Vagina (tissue), 2 donors: ENCODE results near the gene SLC5A12. TPM values are rescaled to one million over a fixed set of nuclear protein-coding genes. Genes with fewer than 3 reads are reported as not detected.

Source experiments
- DNase-seq, 2 donors: peaks; one replicate each; pipeline ENCODE4 v3.0.0-alpha.2; 2017; ENCODE audit errors: extremely low spot score in 2 of 2
- H3K27ac ChIP-seq: fragments of 200-600 bp; sonication (generic); one replicate; pipeline ENCODE4 v1.5.1; 2019
- H3K27me3 ChIP-seq: fragments of 200-600 bp; sonication (generic); one replicate; pipeline ENCODE4 v1.5.1; 2019
- H3K36me3 ChIP-seq, 2 donors: fragments of 200-600 bp; sonication (generic); one replicate each; pipeline ENCODE4 v1.5.1; 2017 to 2019
- H3K4me1 ChIP-seq: fragments of 200-600 bp; sonication (generic); one replicate; pipeline ENCODE4 v1.5.1; 2019
- H3K4me3 ChIP-seq, 2 donors: fragments of 200-600 bp; sonication (generic); 1 replicate in 1 of 2; 2 replicates in 1 of 2; pipeline ENCODE4 v1.5.1; 2016 to 2019
- H3K9me3 ChIP-seq: fragments of 200-600 bp; sonication (generic); one replicate; pipeline ENCODE4 v1.5.1; 2019
- POLR2A ChIP-seq, 2 donors: fragments of 450-650 bp; IDR thresholded peaks; one replicate each; pipeline ENCODE4 v1.6.1; 2017; ENCODE audit warnings: antibody characterized with exemption in 2 of 2, mild to moderate bottlenecking in 2 of 2, moderate library complexity in 2 of 2
- POLR2AphosphoS5 ChIP-seq, 2 donors: sonication (generic); formaldehyde crosslinking; IDR thresholded peaks; one replicate each; pipeline ENCODE4 v1.9.0; 2017; ENCODE audit warnings: antibody characterized with exemption in 2 of 2, mild to moderate bottlenecking in 2 of 2, low read depth in 1 of 2; ENCODE audit not compliant: insufficient read depth in 1 of 2
- intact Hi-C: fragments of 100-400 bp; cut with DNase I; formaldehyde crosslinking; loops from one replicate; pipeline ENCODE4 v1.15.1; 2023
- total RNA-seq: library from RNA; depleted of rRNA; stranded (reverse); fragments of >200 nt; gene quantifications from one replicate; pipeline ENCODE4 v1.2.3, GENCODE V29; 2016
- TF ChIP-seq, protein P1 (sequence below), 3 experiments: fragments of 450-650 bp in 2 of 3; fragments of 200-600 bp in 1 of 3; sonication (generic) in 1 of 3; IDR thresholded peaks; one replicate each; pipeline ENCODE4 v1.5.1; 2017 to 2019; ENCODE audit warnings: antibody characterized with exemption in 3 of 3, mild to moderate bottlenecking in 2 of 3, moderate library complexity in 2 of 3

The SLC5A12 gene
- total RNA-seq, 1 donor from 2014 or later: not detected

DNA sequence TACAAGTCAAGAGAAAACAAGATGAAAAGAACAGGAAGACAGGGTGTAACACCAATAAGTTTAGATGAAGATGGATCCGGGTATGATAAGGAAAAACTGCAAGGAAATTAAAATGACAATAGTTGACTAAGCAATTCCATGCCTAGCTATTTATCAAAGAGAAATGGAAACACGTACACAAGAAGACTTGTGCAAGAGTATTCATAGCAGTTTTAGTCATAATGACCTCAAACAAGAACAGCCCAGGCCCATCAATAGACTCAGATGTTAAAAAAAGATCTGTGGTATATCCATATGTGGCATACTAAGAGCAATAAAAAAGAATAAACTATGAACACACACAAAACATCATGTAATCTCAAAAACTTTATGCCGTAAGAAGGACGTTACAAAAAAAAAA, 33.2 kb downstream of the SLC5A12 start:
- TF ChIP-seq POLR2AphosphoS5 (IDR thresholded peaks at IDR 0.05; ENCODE audit: insufficient read depth in 1 of 2, low read depth in 1 of 2) (no peak), POLR2A (IDR thresholded peaks at IDR 0.05) (no peak)
- TF ChIP-seq, protein P1, sequence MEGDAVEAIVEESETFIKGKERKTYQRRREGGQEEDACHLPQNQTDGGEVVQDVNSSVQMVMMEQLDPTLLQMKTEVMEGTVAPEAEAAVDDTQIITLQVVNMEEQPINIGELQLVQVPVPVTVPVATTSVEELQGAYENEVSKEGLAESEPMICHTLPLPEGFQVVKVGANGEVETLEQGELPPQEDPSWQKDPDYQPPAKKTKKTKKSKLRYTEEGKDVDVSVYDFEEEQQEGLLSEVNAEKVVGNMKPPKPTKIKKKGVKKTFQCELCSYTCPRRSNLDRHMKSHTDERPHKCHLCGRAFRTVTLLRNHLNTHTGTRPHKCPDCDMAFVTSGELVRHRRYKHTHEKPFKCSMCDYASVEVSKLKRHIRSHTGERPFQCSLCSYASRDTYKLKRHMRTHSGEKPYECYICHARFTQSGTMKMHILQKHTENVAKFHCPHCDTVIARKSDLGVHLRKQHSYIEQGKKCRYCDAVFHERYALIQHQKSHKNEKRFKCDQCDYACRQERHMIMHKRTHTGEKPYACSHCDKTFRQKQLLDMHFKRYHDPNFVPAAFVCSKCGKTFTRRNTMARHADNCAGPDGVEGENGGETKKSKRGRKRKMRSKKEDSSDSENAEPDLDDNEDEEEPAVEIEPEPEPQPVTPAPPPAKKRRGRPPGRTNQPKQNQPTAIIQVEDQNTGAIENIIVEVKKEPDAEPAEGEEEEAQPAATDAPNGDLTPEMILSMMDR (IDR thresholded peaks at IDR 0.05): no peak
- no peaks in the 10 kb centered on the region for H3K4me1 ChIP-seq
- no peak overlapping the region for H3K27ac ChIP-seq
- no peak for DNase-seq
- intact Hi-C loops: no loop called here
- no peaks in the 10 kb centered on the region for H3K9me3 ChIP-seq
- no peak overlapping the region for H3K4me3 ChIP-seq
- H3K36me3 ChIP-seq: no peaks in the 10 kb centered on the region
- H3K27me3 ChIP-seq: no peaks in the 10 kb centered on the region

DNA sequence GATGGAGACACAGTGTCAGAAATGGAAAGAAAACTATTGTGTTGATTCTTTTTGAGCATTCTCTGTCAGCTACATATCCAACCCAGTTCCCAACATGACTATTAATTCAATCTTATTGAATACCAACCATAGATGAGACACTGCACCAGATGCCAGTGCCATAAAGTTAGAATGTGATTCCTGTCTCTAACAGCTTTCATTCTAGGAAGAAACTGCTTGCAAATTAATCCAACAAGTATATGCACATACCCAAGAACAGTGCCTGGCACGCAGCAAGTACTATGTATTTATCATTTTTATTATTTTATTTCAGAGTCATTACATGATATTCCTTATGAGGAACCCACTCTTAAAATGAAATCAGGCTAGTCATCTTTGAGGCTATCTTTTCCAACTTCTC, 34.5 kb downstream of the SLC5A12 start:
- TF ChIP-seq POLR2A (IDR thresholded peaks at IDR 0.05) (no peak), POLR2AphosphoS5 (IDR thresholded peaks at IDR 0.05; ENCODE audit: insufficient read depth in 1 of 2, low read depth in 1 of 2) (no peak)
- TF ChIP-seq, protein P1 (IDR thresholded peaks at IDR 0.05): no peak
- intact Hi-C loops: no loop called here
- no peak overlapping the region for H3K4me3 ChIP-seq
- H3K27ac ChIP-seq: no peak overlapping the region
- no peak for DNase-seq
- no peaks in the 10 kb centered on the region for H3K36me3 ChIP-seq
- no peaks in the 10 kb centered on the region for H3K9me3 ChIP-seq
- H3K4me1 ChIP-seq: no peaks in the 10 kb centered on the region
- no peaks in the 10 kb centered on the region for H3K27me3 ChIP-seq

DNA sequence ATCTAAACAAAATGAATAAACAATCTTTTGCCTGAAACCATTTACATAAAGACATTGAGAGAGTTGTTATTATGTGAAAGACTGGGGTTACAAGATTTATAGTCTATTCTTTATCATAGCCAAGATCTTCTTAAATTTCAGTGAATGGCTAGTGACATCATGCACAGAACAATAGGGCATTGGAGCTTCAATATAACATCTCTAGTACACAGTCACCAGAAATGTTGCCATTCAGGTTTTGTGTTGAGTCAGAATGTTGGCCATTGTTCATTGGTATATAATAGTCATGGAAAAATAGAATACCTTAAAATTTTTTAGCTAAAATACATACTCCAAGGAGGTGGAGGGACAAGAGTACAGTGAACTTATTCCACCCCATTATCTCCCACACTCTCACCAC, 44.3 kb downstream of the SLC5A12 start:
- peak in 1 of 2 donors; percentile 22 for TF ChIP-seq POLR2AphosphoS5 (IDR thresholded peaks at IDR 0.05; ENCODE audit: insufficient read depth in 1 of 2, low read depth in 1 of 2)
- TF ChIP-seq, protein P1 (IDR thresholded peaks at IDR 0.05): no peak
- Histone ChIP-seq H3K4me1 (no peaks in the 10 kb centered on the region), H3K4me3 (no peak overlapping the region), H3K36me3 (no peaks in the 10 kb centered on the region), H3K9me3 (no peaks in the 10 kb centered on the region), H3K27ac (no peak overlapping the region), H3K27me3 (no peaks in the 10 kb centered on the region)
- intact Hi-C loops: no loop called here
- DNase-seq: no peak

GRCh38 chr11:26676641-26677040, 45.2 kb downstream of the SLC5A12 start:
- H3K27ac ChIP-seq: no peak overlapping the region
- TF ChIP-seq, protein P1 (IDR thresholded peaks at IDR 0.05): no peak
- no peak for TF ChIP-seq POLR2A (IDR thresholded peaks at IDR 0.05)
- TF ChIP-seq POLR2AphosphoS5 (IDR thresholded peaks at IDR 0.05; ENCODE audit: insufficient read depth in 1 of 2, low read depth in 1 of 2): no peak

GRCh38 chr11:26675233-26675928, 46.5 kb downstream of the SLC5A12 start:
- TF ChIP-seq, protein P1 (IDR thresholded peaks at IDR 0.05): no peak
- no peak for TF ChIP-seq POLR2A (IDR thresholded peaks at IDR 0.05)
- TF ChIP-seq POLR2AphosphoS5 (IDR thresholded peaks at IDR 0.05; ENCODE audit: insufficient read depth in 1 of 2, low read depth in 1 of 2): no peak
- intact Hi-C loops: no loop called here
- Histone ChIP-seq H3K4me3 (no peak overlapping the region), H3K9me3 (no peaks in the 10 kb centered on the region), H3K36me3 (no peaks in the 10 kb centered on the region), H3K27me3 (no peaks in the 10 kb centered on the region), H3K27ac (no peak overlapping the region), H3K4me1 (no peaks in the 10 kb centered on the region)
- no peak for DNase-seq

More at GRCh38 chr11:26676641-26677040, 45.2 kb downstream of the SLC5A12 start:
- H3K4me1 ChIP-seq: no peaks in the 10 kb centered on the region
- no peaks in the 10 kb centered on the region for H3K27me3 ChIP-seq
- DNase-seq: no peak
- no peak overlapping the region for H3K4me3 ChIP-seq
- H3K9me3 ChIP-seq: no peaks in the 10 kb centered on the region
- H3K36me3 ChIP-seq: no peaks in the 10 kb centered on the region
- intact Hi-C loops: no loop called here
